Nephron (organoid): ENCODE results near the gene KYNU.
A peak's percentile ranks its signal among the peaks of the same experiment; 100 is the strongest.
"Not testable (repeated sequence)": the region's sequence is repeated elsewhere in the genome, so short reads cannot be mapped to it uniquely, and the experiment has no call there.

ENCODE experiments used
- H3K27ac Mint-ChIP-seq, 3 experiments: 2 replicates each; pipeline ENCODE4 v1.8.0; 2020; ENCODE audit warnings: mixed read lengths in 3 of 3, mild to moderate bottlenecking in 2 of 3, moderate library complexity in 1 of 3
- H3K27me3 Mint-ChIP-seq: 2 replicates; pipeline ENCODE4 v1.8.0; 2021; ENCODE audit warnings: low read depth, mild to moderate bottlenecking, moderate library complexity, mixed read lengths
- H3K36me3 Mint-ChIP-seq: 2 replicates; pipeline ENCODE4 v1.8.0; 2020; ENCODE audit warnings: low read depth, mixed read lengths
- H3K4me1 Mint-ChIP-seq: 2 replicates; pipeline ENCODE4 v1.8.0; 2020; ENCODE audit warnings: mixed read lengths
- H3K4me3 Mint-ChIP-seq, 3 experiments: 2 replicates each; pipeline ENCODE4 v1.8.0; 2020; ENCODE audit warnings: mild to moderate bottlenecking in 3 of 3, mixed read lengths in 3 of 3, moderate library complexity in 2 of 3
- H3K9me3 Mint-ChIP-seq: 2 replicates; pipeline ENCODE4 v1.8.0; 2020; ENCODE audit warnings: mixed read lengths
- CTCF ChIP-seq, 3 experiments: fragments of 200-600 bp; sonication (generic); IDR thresholded peaks; one replicate each; pipeline ENCODE4 v1.5.0; 2021; ENCODE audit warnings: antibody characterized with exemption in 3 of 3; ENCODE audit not compliant: unreplicated experiment in 3 of 3

KYNU gene

GRCh38 chr2:142901780-142902179, 24.3 kb downstream of the KYNU start:
- H3K9me3 Mint-ChIP-seq, result no peaks in the 10 kb centered on the region
- no peak overlapping the region for H3K4me3 Mint-ChIP-seq
- no peaks in the 10 kb centered on the region for H3K36me3 Mint-ChIP-seq
- no peaks in the 10 kb centered on the region for H3K4me1 Mint-ChIP-seq
- no peak overlapping the region for H3K27ac Mint-ChIP-seq
- H3K27me3 Mint-ChIP-seq, result peaks cover 19% of the 10 kb centered on the region
- TF ChIP-seq CTCF (IDR thresholded peaks at IDR 0.05; ENCODE audit: unreplicated experiment in 3 of 3), result no peak

DNA sequence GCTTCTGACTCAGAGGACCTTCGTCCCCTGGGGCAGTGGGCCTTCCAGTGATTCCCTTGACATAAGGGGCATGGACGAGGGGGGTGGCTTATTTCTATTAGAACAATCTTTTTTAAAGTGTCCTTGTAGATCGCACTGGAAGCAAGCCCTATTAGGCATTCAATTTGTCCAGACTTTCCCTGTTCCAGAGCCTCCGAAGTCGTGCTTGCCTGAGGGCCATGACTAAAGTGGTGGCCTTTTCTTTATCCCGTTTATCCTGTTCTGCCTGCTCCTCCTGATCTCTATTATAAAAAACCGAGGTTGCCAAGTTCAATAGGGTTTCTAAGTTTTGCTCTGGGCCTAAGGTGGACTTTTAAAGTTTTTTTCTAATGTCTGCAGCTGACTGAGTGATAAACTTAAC, 26.3 kb downstream of the KYNU start:
- not testable (repeated sequence) for H3K9me3 Mint-ChIP-seq, H3K4me1 Mint-ChIP-seq, H3K4me3 Mint-ChIP-seq, H3K36me3 Mint-ChIP-seq, H3K27ac Mint-ChIP-seq
- H3K27me3 Mint-ChIP-seq, result peaks cover 17% of the 10 kb centered on the region

- Mint-ChIP-seq H3K27me3 (peaks cover 10% of the 10 kb centered on the region), H3K4me3 (no peak overlapping the region), H3K4me1 (no peaks in the 10 kb centered on the region), H3K9me3 (no peaks in the 10 kb centered on the region), H3K36me3 (no peaks in the 10 kb centered on the region), H3K27ac (no peak overlapping the region)
- TF ChIP-seq CTCF (IDR thresholded peaks at IDR 0.05; ENCODE audit: unreplicated experiment in 3 of 3), result no peak
These were observed 30.2 kb downstream of the KYNU start for GRCh38 chr2:142907653-142908052.

- Mint-ChIP-seq H3K4me1 (no peaks in the 10 kb centered on the region), H3K36me3 (no peaks in the 10 kb centered on the region), H3K9me3 (peaks cover 7% of the 10 kb centered on the region), H3K4me3 (no peak overlapping the region), H3K27ac (peak overlapping the region in 2 of 3 experiments; percentile 11 to 34), H3K27me3 (peaks cover 14% of the 10 kb centered on the region)
- TF ChIP-seq CTCF (IDR thresholded peaks at IDR 0.05; ENCODE audit: unreplicated experiment in 3 of 3), result no peak
These were observed 37.2 kb downstream of the KYNU start for GRCh38 chr2:142914507-142915313.

- Mint-ChIP-seq H3K27ac (no peak overlapping the region), H3K4me1 (no peaks in the 10 kb centered on the region), H3K9me3 (peaks cover 7% of the 10 kb centered on the region), H3K4me3 (no peak overlapping the region), H3K36me3 (no peaks in the 10 kb centered on the region), H3K27me3 (peaks cover 14% of the 10 kb centered on the region)
- TF ChIP-seq CTCF (IDR thresholded peaks at IDR 0.05; ENCODE audit: unreplicated experiment in 3 of 3), result no peak
These were observed 38.0 kb downstream of the KYNU start for GRCh38 chr2:142915502-142915901.

DNA sequence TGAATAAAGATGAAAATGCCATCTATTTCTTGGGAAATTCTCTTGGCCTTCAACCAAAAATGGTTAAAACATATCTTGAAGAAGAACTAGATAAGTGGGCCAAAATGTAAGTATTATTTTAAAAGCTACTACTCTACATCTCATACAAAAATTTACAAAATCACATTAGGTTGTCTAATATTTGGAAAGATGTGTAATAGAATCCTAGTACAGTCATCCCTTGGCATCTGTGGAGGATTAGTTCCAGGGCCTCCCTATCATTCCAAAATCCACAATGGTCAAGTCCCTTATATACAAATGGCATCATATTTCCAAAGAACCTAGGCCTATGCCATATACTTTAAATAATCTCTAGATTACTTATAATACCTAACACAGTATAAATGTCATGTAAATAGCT, 41.2 kb downstream of the KYNU start:
- no peaks in the 10 kb centered on the region for H3K4me1 Mint-ChIP-seq
- peaks cover 22% of the 10 kb centered on the region for H3K27me3 Mint-ChIP-seq
- no peak for TF ChIP-seq CTCF (IDR thresholded peaks at IDR 0.05; ENCODE audit: unreplicated experiment in 3 of 3)
- H3K36me3 Mint-ChIP-seq, result no peaks in the 10 kb centered on the region
- H3K9me3 Mint-ChIP-seq, result peaks cover 3% of the 10 kb centered on the region
- no peak overlapping the region for H3K27ac Mint-ChIP-seq
- H3K4me3 Mint-ChIP-seq, result no peak overlapping the region
